SK-N-SH treated with all-trans-retinoic acid at 6 μM for 48 hours (cell line): ENCODE measurements around the gene IGSF5.
"Not testable (repeated sequence)": the region's sequence is repeated elsewhere in the genome, so short reads cannot be mapped to it uniquely, and the experiment has no call there.

Source experiments
- ATAC-seq: fragments of 200-7000 bp; cut with Tn5 transposase; 3 replicates; pipeline ENCODE4 v1.9.1; 2020; ENCODE audit warnings: mild to moderate bottlenecking, moderate library complexity
- ARNTL ChIP-seq: fragments of 450-650 bp; formaldehyde crosslinking; IDR thresholded peaks from 2 replicates; pipeline ENCODE4 v1.5.0; 2020; ENCODE audit warnings: low read depth, mild to moderate bottlenecking, moderate library complexity, borderline replicate concordance
- BACH2 ChIP-seq: fragments of 250-450 bp; sonication (Bioruptor Pico); IDR thresholded peaks from 2 replicates; pipeline ENCODE4 v1.9.0; 2021; ENCODE audit warnings: mild to moderate bottlenecking, borderline replicate concordance
- CREB5 ChIP-seq: fragments of 250-450 bp; sonication (Bioruptor Pico); IDR thresholded peaks from 2 replicates; pipeline ENCODE4 v1.5.1; 2020; ENCODE audit warnings: low read depth, mild to moderate bottlenecking, moderate library complexity
- CSDC2 ChIP-seq: fragments of 250-450 bp; sonication (Bioruptor Pico); IDR thresholded peaks from 2 replicates; pipeline ENCODE4 v1.5.0; 2020; ENCODE audit warnings: mild to moderate bottlenecking, moderate library complexity
- ESRRG ChIP-seq: fragments of 250-450 bp; sonication (Bioruptor Pico); IDR thresholded peaks from 2 replicates; pipeline ENCODE4 v1.6.1; 2021; ENCODE audit warnings: mild to moderate bottlenecking
- GLIS3 ChIP-seq: fragments of 250-450 bp; sonication (Bioruptor Pico); IDR thresholded peaks from 2 replicates; pipeline ENCODE4 v1.5.0; 2020; ENCODE audit warnings: mild to moderate bottlenecking, moderate library complexity
- ISL1 ChIP-seq: fragments of 250-450 bp; sonication (Bioruptor Pico); IDR thresholded peaks from 2 replicates; pipeline ENCODE4 v2.1.2; 2022; ENCODE audit warnings: mild to moderate bottlenecking, moderate library complexity
- OSR1 ChIP-seq: fragments of 250-450 bp; sonication (Bioruptor Pico); IDR thresholded peaks from 2 replicates; pipeline ENCODE4 v1.8.0; 2022; ENCODE audit warnings: moderate library complexity, mild to moderate bottlenecking, inconsistent platforms
- PPARA ChIP-seq: fragments of 250-450 bp; sonication (Bioruptor Pico); IDR thresholded peaks from 2 replicates; pipeline ENCODE4 v1.5.0; 2020; ENCODE audit warnings: mild to moderate bottlenecking, borderline replicate concordance
- RARB ChIP-seq: fragments of 250-450 bp; sonication (Bioruptor Pico); IDR thresholded peaks from 2 replicates; pipeline ENCODE4 v1.8.0; 2021; ENCODE audit warnings: mild to moderate bottlenecking, moderate library complexity
- SNAI2 ChIP-seq: fragments of 250-450 bp; sonication (Bioruptor Pico); IDR thresholded peaks from 2 replicates; pipeline ENCODE4 v1.5.0; 2020; ENCODE audit warnings: mild to moderate bottlenecking, moderate library complexity
- TCF4 ChIP-seq: fragments of 250-450 bp; sonication (Bioruptor Pico); IDR thresholded peaks from 2 replicates; pipeline ENCODE4 v1.8.0; 2021; ENCODE audit warnings: mild to moderate bottlenecking, moderate library complexity, borderline replicate concordance
- TOX ChIP-seq: fragments of 250-450 bp; sonication (Bioruptor Pico); IDR thresholded peaks from 2 replicates; pipeline ENCODE4 v1.8.0; 2021; ENCODE audit warnings: mild to moderate bottlenecking, moderate library complexity, borderline replicate concordance
- TSHZ2 ChIP-seq: fragments of 250-450 bp; sonication (Bioruptor Pico); IDR thresholded peaks from 2 replicates; pipeline ENCODE4 v1.5.0; 2020; ENCODE audit warnings: mild to moderate bottlenecking, moderate library complexity
- ZC3H10 ChIP-seq: fragments of 250-450 bp; sonication (Bioruptor Pico); IDR thresholded peaks from 2 replicates; pipeline ENCODE4 v1.5.1; 2021; ENCODE audit warnings: mild to moderate bottlenecking, moderate library complexity
- ZFP3 ChIP-seq: fragments of 250-450 bp; sonication (Bioruptor Pico); IDR thresholded peaks from 2 replicates; pipeline ENCODE4 v1.5.0; 2020; ENCODE audit warnings: mild to moderate bottlenecking, moderate library complexity
- ZFP30 ChIP-seq: fragments of 450-650 bp; formaldehyde crosslinking; IDR thresholded peaks from 2 replicates; pipeline ENCODE4 v1.5.0; 2022; ENCODE audit warnings: mild to moderate bottlenecking, moderate library complexity
- ZNF70 ChIP-seq: fragments of 450-650 bp; formaldehyde crosslinking; IDR thresholded peaks from 2 replicates; pipeline ENCODE4 v1.5.0; 2020; ENCODE audit warnings: mild to moderate bottlenecking, moderate library complexity
- ZNF8 ChIP-seq: fragments of 450-650 bp; formaldehyde crosslinking; IDR thresholded peaks from 2 replicates; pipeline ENCODE4 v1.5.0; 2020; ENCODE audit warnings: mild to moderate bottlenecking, moderate library complexity
- TF ChIP-seq, protein P1 (sequence below): fragments of 250-450 bp; sonication (Bioruptor Pico); IDR thresholded peaks from 2 replicates; pipeline ENCODE4 v1.8.0; 2020; ENCODE audit warnings: mild to moderate bottlenecking, moderate library complexity, borderline replicate concordance
- TF ChIP-seq, protein P2 (sequence below): fragments of 250-450 bp; sonication (Bioruptor Pico); IDR thresholded peaks from 2 replicates; pipeline ENCODE4 v1.5.1; 2021; ENCODE audit warnings: mild to moderate bottlenecking, moderate library complexity

IGSF5 gene

DNA sequence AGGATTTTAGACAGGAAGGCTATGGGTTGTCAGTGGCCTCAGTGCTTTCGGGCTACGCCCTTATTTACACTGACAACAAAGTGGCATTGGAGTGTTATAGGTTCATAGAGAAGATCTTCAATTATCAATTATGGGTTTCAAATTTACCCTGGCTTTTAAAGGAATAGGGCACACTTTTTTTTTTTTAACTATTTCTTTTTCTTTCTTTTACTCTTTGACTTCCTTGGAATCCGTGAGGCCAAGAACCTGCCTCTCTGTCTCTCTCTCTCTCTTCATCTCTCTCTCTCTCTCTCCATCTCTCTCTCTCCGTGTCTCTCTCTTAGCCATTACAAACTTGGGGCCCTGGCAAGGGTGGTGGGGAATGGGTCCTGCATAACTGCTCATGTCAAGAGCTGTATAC, at the start of gene IGSF5:
Gene IGSF5 (plus strand): TSS at position 301 of the 400 bp plus-strand sequence. CDS start 327 bp downstream, outside the sequence.
- not testable (repeated sequence) for ATAC-seq

GRCh38 chr21:39696196-39696595, 48.8 kb upstream of the IGSF5 start:
- TF ChIP-seq, protein P1, sequence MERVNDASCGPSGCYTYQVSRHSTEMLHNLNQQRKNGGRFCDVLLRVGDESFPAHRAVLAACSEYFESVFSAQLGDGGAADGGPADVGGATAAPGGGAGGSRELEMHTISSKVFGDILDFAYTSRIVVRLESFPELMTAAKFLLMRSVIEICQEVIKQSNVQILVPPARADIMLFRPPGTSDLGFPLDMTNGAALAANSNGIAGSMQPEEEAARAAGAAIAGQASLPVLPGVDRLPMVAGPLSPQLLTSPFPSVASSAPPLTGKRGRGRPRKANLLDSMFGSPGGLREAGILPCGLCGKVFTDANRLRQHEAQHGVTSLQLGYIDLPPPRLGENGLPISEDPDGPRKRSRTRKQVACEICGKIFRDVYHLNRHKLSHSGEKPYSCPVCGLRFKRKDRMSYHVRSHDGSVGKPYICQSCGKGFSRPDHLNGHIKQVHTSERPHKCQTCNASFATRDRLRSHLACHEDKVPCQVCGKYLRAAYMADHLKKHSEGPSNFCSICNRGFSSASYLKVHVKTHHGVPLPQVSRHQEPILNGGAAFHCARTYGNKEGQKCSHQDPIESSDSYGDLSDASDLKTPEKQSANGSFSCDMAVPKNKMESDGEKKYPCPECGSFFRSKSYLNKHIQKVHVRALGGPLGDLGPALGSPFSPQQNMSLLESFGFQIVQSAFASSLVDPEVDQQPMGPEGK (CRISPR knock-in tag) = no peak
- TF ChIP-seq PPARA (no peak), ISL1 (CRISPR knock-in tag) (no peak), GLIS3 (CRISPR knock-in tag) (no peak), TOX (CRISPR knock-in tag) (no peak), ZC3H10 (CRISPR knock-in tag) (no peak), ZFP30 (no peak), CREB5 (CRISPR knock-in tag) (no peak), TSHZ2 (CRISPR knock-in tag) (no peak)
- ATAC-seq = no peak

GRCh38 chr21:39696618-39697017, 48.4 kb upstream of the IGSF5 start:
- TF ChIP-seq BACH2 (CRISPR knock-in tag) (no peak), TCF4 (no peak), OSR1 (CRISPR knock-in tag) (no peak), ZNF70 (no peak)
- ATAC-seq = no peak

DNA sequence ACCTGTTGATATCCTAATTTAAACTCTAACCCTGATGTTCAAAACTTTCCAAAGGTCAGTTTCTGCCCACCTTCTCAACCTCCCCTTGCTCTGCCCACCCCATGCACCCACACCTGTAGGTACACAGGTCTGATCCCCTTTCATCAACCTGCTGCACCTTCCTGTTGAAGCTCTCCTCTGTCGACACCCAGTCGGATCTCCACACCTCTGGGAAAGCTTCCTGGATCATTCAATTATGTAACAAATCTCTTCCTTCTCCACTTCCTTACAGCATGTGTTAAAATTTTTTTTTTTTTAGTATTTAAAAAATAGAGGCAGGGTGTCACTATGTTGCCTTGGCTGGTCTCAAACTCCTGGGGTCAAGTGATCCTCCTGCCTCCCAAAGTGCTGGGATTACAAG, 44.7 kb upstream of the IGSF5 start:
- ATAC-seq = no peak
- no peak for TF ChIP-seq ZNF8 (CRISPR knock-in tag)
- no peak for TF ChIP-seq SNAI2 (CRISPR knock-in tag)
- TF ChIP-seq, protein P1 (CRISPR knock-in tag) = no peak
- no peak for TF ChIP-seq ZFP3
- no peak for TF ChIP-seq CSDC2 (CRISPR knock-in tag)
- no peak for TF ChIP-seq TOX (CRISPR knock-in tag)
- TF ChIP-seq BACH2 (CRISPR knock-in tag) = no peak
- TF ChIP-seq ARNTL (CRISPR knock-in tag) = no peak
- no peak for TF ChIP-seq ISL1 (CRISPR knock-in tag)
- TF ChIP-seq CREB5 (CRISPR knock-in tag) = no peak
- no peak for TF ChIP-seq RARB
- no peak for TF ChIP-seq ESRRG (CRISPR knock-in tag)
- no peak for TF ChIP-seq ZNF70
- TF ChIP-seq ZFP30 = no peak
- no peak for TF ChIP-seq TSHZ2 (CRISPR knock-in tag)
- TF ChIP-seq, protein P2, sequence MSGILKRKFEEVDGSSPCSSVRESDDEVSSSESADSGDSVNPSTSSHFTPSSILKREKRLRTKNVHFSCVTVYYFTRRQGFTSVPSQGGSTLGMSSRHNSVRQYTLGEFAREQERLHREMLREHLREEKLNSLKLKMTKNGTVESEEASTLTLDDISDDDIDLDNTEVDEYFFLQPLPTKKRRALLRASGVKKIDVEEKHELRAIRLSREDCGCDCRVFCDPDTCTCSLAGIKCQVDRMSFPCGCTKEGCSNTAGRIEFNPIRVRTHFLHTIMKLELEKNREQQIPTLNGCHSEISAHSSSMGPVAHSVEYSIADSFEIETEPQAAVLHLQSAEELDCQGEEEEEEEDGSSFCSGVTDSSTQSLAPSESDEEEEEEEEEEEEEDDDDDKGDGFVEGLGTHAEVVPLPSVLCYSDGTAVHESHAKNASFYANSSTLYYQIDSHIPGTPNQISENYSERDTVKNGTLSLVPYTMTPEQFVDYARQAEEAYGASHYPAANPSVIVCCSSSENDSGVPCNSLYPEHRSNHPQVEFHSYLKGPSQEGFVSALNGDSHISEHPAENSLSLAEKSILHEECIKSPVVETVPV (CRISPR knock-in tag) = no peak
